ENCODE measurements around the gene KRT3.

The KRT3 gene

GRCh38 chr12:52744493-52745156, 51.3 kb downstream of the KRT3 start (continued):
- TF ChIP-seq TSHZ2 (CRISPR knock-in tag; IDR thresholded peaks at IDR 0.05): no peak
- TF ChIP-seq SNAI2 (CRISPR knock-in tag; IDR thresholded peaks at IDR 0.05): no peak

GRCh38 chr12:52742822-52743457, 53.0 kb downstream of the KRT3 start:
- TF ChIP-seq POU6F1 (CRISPR knock-in tag; IDR thresholded peaks at IDR 0.05; ENCODE audit: borderline replicate concordance, low read depth) (no peak), RARB (CRISPR knock-in tag; IDR thresholded peaks at IDR 0.05) (no peak)
- ATAC-seq: no peak

- no peak for TF ChIP-seq ZFP30 (CRISPR knock-in tag; IDR thresholded peaks at IDR 0.05)
- TF ChIP-seq ARNTL (CRISPR knock-in tag; IDR thresholded peaks at IDR 0.05; ENCODE audit: borderline replicate concordance, low read depth): no peak
- TF ChIP-seq SNAI2 (CRISPR knock-in tag; IDR thresholded peaks at IDR 0.05): no peak
- no peak for TF ChIP-seq PPARA (CRISPR knock-in tag; IDR thresholded peaks at IDR 0.05; ENCODE audit: borderline replicate concordance)
- ATAC-seq: no peak
These were observed 53.7 kb downstream of the KRT3 start for GRCh38 chr12:52742196-52742580.

- no peak for TF ChIP-seq ZFP3 (CRISPR knock-in tag; IDR thresholded peaks at IDR 0.05)
- TF ChIP-seq PATZ1 (CRISPR knock-in tag; IDR thresholded peaks at IDR 0.05; ENCODE audit: borderline replicate concordance): no peak
- TF ChIP-seq ARNTL (CRISPR knock-in tag; IDR thresholded peaks at IDR 0.05; ENCODE audit: borderline replicate concordance, low read depth): no peak
- no peak for TF ChIP-seq ZFP30 (CRISPR knock-in tag; IDR thresholded peaks at IDR 0.05)
- TF ChIP-seq CSDC2 (CRISPR knock-in tag; IDR thresholded peaks at IDR 0.05): no peak
- TF ChIP-seq TCF4 (CRISPR knock-in tag; IDR thresholded peaks at IDR 0.05; ENCODE audit: borderline replicate concordance): no peak
- no peak for TF ChIP-seq CREB5 (CRISPR knock-in tag; IDR thresholded peaks at IDR 0.05; ENCODE audit: low read depth)
- no peak for TF ChIP-seq GLIS3 (CRISPR knock-in tag; IDR thresholded peaks at IDR 0.05)
- no peak for TF ChIP-seq CSRNP3 (CRISPR knock-in tag; IDR thresholded peaks at IDR 0.05)
- no peak for TF ChIP-seq ZNF8 (CRISPR knock-in tag; IDR thresholded peaks at IDR 0.05)
- no peak for TF ChIP-seq ISL1 (CRISPR knock-in tag; IDR thresholded peaks at IDR 0.05)
- TF ChIP-seq ZNF565 (CRISPR knock-in tag; conservative IDR thresholded peaks at IDR 0.05; ENCODE audit: low read depth): no peak
- TF ChIP-seq ZC3H10 (CRISPR knock-in tag; IDR thresholded peaks at IDR 0.05): no peak
- TF ChIP-seq BACH2 (CRISPR knock-in tag; IDR thresholded peaks at IDR 0.05; ENCODE audit: borderline replicate concordance): no peak
- TF ChIP-seq ZNF70 (CRISPR knock-in tag; IDR thresholded peaks at IDR 0.05): no peak
- TF ChIP-seq TSHZ2 (CRISPR knock-in tag; IDR thresholded peaks at IDR 0.05): no peak
- no peak for TF ChIP-seq TOX (CRISPR knock-in tag; IDR thresholded peaks at IDR 0.05; ENCODE audit: borderline replicate concordance)
- TF ChIP-seq SNAI2 (CRISPR knock-in tag; IDR thresholded peaks at IDR 0.05): no peak
- TF ChIP-seq OSR1 (CRISPR knock-in tag; IDR thresholded peaks at IDR 0.05): no peak
- ATAC-seq: no peak
These were observed 54.3 kb downstream of the KRT3 start for GRCh38 chr12:52741375-52742195.

Data from SK-N-SH treated with all-trans-retinoic acid at 6 μM for 48 hours (cell line).